A549 (cell line): ENCODE results near the gene KCNE3.

ENCODE experiments used
- CHD4 ChIP-seq: fragments of 200-600 bp; sonication (generic); IDR thresholded peaks from 2 replicates; pipeline ENCODE4 v1.6.1; 2016; ENCODE audit warnings: antibody characterized with exemption, mild to moderate bottlenecking, borderline replicate concordance
- CTCF ChIP-seq: fragments of >200 bp; sonication (Bioruptor Twin); formaldehyde crosslinking; IDR thresholded peaks from 3 replicates; pipeline ENCODE4 v1.5.1; 2016
- MAZ ChIP-seq: fragments of 150-350 bp; IDR thresholded peaks from 2 replicates; pipeline ENCODE4 v1.6.1; 2014; ENCODE audit warnings: antibody characterized with exemption, low read depth, low read length, borderline replicate concordance
- POLR2A ChIP-seq: IDR thresholded peaks from 2 replicates; pipeline ENCODE4 v1.6.1; 2012; ENCODE audit warnings: mild to moderate bottlenecking, low read length
- RAD21 ChIP-seq, 2 experiments: fragments of >200 bp in 1 of 2; sonication (Bioruptor Twin) in 1 of 2; formaldehyde crosslinking in 1 of 2; IDR thresholded peaks in 1 of 2; conservative IDR thresholded peaks in 1 of 2; 2 replicates in 1 of 2; 3 replicates in 1 of 2; pipeline ENCODE4 v1.6.1; 2012 to 2018; ENCODE audit warnings: inconsistent platforms in 1 of 2

GRCh38 chr11:74492974-74493790 is 25.8 kb upstream of the KCNE3 start, which contains the start of gene LIPT2:
- TF ChIP-seq MAZ = 0 out of 2 replicates have a peak, but pooled peaks have one; percentile 39
- peak; percentile 78 for TF ChIP-seq POLR2A
- no peak for TF ChIP-seq CTCF
- no peak for TF ChIP-seq CHD4
- TF ChIP-seq RAD21 (conservative IDR thresholded peaks at IDR 0.05 in 1 of 2, IDR thresholded peaks at IDR 0.05 in 1 of 2) = no peak
